ENCODE data around the gene MPG. TPM values are rescaled to one million over a fixed set of nuclear protein-coding genes. Genes with fewer than 3 reads are reported as not detected.

MPG gene
- total RNA-seq, 1 experiment from 2014 or later: 85.7 TPM

DNA sequence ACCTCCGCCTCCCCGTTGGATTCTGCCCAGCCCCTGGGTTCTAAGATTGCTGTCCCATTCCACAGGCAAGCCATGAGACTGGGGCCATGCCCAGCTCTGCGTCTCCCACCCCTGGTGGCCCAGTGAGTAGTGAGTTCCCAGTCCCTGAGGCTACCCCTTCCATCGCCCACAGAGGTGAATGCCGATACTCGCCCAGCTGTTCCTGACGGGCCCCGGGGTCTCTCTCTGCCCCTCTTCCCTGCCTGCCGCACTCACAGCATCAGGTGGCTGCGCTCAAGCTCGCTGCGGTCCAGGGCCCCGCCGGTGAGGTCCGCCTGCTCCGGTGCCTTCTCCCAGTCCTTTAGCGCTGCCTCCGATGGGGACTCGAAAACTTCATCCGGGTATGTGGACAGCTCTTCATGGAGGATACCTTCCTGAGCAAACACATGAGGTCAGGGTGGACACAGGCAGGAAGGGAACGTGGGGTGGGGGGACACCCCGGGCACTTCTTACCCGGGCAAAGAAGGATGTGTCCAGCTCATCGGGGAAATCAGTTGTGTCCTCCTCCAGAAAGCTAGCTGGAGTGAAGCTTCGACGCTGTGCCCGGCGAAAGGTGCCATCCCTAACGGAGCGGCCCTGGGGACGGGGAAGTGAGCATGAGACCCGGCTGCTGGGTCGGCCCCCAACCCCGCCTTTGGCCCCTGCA is 15.6 kb upstream of the MPG start:
- POLR2A ChIA-PET: no interaction called here
- H3K4me3 ChIP-seq (ENCODE audit: low read depth in 2 of 2, low read length in 2 of 2): no peak overlapping the region
- intact Hi-C loops (cut with micrococcal nuclease; ENCODE audit: unreplicated experiment) (no loop called here), in situ Hi-C loops (cut with HindIII; ENCODE audit: low pct_unique_long_range_greater_than_20kb, low sequenced_read_pairs) (no loop called here)
- no peaks in the 10 kb centered on the region for H3K36me3 ChIP-seq (ENCODE audit: control insufficient read depth, insufficient read depth, low read length)
- H3K27me3 ChIP-seq (ENCODE audit: control insufficient read depth, insufficient read depth, low read length): no peaks in the 10 kb centered on the region
- no peak for TF ChIP-seq TCF7L2 (IDR thresholded peaks at IDR 0.05; ENCODE audit: low read depth, low read length)
- TF ChIP-seq, protein P1, sequence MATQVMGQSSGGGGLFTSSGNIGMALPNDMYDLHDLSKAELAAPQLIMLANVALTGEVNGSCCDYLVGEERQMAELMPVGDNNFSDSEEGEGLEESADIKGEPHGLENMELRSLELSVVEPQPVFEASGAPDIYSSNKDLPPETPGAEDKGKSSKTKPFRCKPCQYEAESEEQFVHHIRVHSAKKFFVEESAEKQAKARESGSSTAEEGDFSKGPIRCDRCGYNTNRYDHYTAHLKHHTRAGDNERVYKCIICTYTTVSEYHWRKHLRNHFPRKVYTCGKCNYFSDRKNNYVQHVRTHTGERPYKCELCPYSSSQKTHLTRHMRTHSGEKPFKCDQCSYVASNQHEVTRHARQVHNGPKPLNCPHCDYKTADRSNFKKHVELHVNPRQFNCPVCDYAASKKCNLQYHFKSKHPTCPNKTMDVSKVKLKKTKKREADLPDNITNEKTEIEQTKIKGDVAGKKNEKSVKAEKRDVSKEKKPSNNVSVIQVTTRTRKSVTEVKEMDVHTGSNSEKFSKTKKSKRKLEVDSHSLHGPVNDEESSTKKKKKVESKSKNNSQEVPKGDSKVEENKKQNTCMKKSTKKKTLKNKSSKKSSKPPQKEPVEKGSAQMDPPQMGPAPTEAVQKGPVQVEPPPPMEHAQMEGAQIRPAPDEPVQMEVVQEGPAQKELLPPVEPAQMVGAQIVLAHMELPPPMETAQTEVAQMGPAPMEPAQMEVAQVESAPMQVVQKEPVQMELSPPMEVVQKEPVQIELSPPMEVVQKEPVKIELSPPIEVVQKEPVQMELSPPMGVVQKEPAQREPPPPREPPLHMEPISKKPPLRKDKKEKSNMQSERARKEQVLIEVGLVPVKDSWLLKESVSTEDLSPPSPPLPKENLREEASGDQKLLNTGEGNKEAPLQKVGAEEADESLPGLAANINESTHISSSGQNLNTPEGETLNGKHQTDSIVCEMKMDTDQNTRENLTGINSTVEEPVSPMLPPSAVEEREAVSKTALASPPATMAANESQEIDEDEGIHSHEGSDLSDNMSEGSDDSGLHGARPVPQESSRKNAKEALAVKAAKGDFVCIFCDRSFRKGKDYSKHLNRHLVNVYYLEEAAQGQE (IDR thresholded peaks at IDR 0.05; ENCODE audit: insufficient read depth in 1 of 2, low read depth in 2 of 2, low read length in 1 of 2): no peak
- no peak for TF ChIP-seq SIN3A (IDR thresholded peaks at IDR 0.05; ENCODE audit: borderline replicate concordance, insufficient read depth, low read depth, low read length)
- no peak for TF ChIP-seq POLR2AphosphoS5 (IDR thresholded peaks at IDR 0.05; ENCODE audit: low read depth, low read length)
- TF ChIP-seq, protein P2, sequence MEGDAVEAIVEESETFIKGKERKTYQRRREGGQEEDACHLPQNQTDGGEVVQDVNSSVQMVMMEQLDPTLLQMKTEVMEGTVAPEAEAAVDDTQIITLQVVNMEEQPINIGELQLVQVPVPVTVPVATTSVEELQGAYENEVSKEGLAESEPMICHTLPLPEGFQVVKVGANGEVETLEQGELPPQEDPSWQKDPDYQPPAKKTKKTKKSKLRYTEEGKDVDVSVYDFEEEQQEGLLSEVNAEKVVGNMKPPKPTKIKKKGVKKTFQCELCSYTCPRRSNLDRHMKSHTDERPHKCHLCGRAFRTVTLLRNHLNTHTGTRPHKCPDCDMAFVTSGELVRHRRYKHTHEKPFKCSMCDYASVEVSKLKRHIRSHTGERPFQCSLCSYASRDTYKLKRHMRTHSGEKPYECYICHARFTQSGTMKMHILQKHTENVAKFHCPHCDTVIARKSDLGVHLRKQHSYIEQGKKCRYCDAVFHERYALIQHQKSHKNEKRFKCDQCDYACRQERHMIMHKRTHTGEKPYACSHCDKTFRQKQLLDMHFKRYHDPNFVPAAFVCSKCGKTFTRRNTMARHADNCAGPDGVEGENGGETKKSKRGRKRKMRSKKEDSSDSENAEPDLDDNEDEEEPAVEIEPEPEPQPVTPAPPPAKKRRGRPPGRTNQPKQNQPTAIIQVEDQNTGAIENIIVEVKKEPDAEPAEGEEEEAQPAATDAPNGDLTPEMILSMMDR (IDR thresholded peaks at IDR 0.05): no peak
- H3K4me1 ChIP-seq (ENCODE audit: control insufficient read depth, insufficient read depth, low read length): peaks cover 12% of the 10 kb centered on the region
- ATAC-seq (no peak), DNase-seq (ENCODE audit: low read depth, low spot score) (no peak)
- no peaks in the 10 kb centered on the region for H3K9me3 ChIP-seq (ENCODE audit: control insufficient read depth, insufficient read depth, low read depth, low read length)
- BruUV-seq (replicated peaks): no TSS peak
- CTCF ChIA-PET: no interaction called here
- no peak overlapping the region for H3K27ac ChIP-seq (ENCODE audit: low read length)

DNA sequence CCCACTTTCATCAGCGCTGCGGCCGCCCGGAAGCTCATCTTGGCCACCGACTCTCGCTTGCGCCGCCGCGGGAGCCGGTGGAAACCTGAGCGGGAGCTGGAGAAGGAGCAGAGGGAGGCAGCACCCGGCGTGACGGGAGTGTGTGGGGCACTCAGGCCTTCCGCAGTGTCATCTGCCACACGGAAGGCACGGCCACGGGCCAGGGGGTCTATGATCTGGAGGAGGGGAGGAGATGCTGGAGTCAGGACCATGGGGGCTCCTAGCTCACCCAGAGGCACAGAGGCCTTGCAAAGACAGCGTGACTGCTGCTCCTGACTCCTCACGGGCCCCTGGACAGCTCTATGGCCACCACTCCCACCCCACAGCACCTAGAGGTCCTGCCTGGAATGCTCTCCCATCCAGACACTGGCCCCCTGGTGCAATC is 15.0 kb upstream of the MPG start:
- in situ Hi-C loops (cut with HindIII; ENCODE audit: low pct_unique_long_range_greater_than_20kb, low sequenced_read_pairs) (no loop called here), intact Hi-C loops (cut with micrococcal nuclease; ENCODE audit: unreplicated experiment) (no loop called here)
- BruUV-seq (replicated peaks): no TSS peak
- TF ChIP-seq SIN3A (IDR thresholded peaks at IDR 0.05; ENCODE audit: borderline replicate concordance, insufficient read depth, low read depth, low read length): no peak
- TF ChIP-seq, protein P1 (IDR thresholded peaks at IDR 0.05; ENCODE audit: insufficient read depth in 1 of 2, low read depth in 2 of 2, low read length in 1 of 2): no peak
- no peak for TF ChIP-seq TCF7L2 (IDR thresholded peaks at IDR 0.05; ENCODE audit: low read depth, low read length)
- TF ChIP-seq, protein P2 (IDR thresholded peaks at IDR 0.05): no peak
- TF ChIP-seq POLR2AphosphoS5 (IDR thresholded peaks at IDR 0.05; ENCODE audit: low read depth, low read length): no peak
- no peak for DNase-seq (ENCODE audit: low read depth, low spot score)
- H3K27ac ChIP-seq (ENCODE audit: low read length): no peak overlapping the region
- ChIA-PET CTCF (interaction anchor here (0.6 kb wide), 1 partner anchor 34 kb away, joined by 5 read pairs; no protein-coding TSS in a partner anchor), POLR2A (no interaction called here)
- no peak overlapping the region for H3K4me3 ChIP-seq (ENCODE audit: low read depth in 2 of 2, low read length in 2 of 2)
- H3K36me3 ChIP-seq (ENCODE audit: control insufficient read depth, insufficient read depth, low read length): no peaks in the 10 kb centered on the region
- H3K9me3 ChIP-seq (ENCODE audit: control insufficient read depth, insufficient read depth, low read depth, low read length): no peaks in the 10 kb centered on the region
- H3K4me1 ChIP-seq (ENCODE audit: control insufficient read depth, insufficient read depth, low read length): peaks cover 16% of the 10 kb centered on the region
- no peaks in the 10 kb centered on the region for H3K27me3 ChIP-seq (ENCODE audit: control insufficient read depth, insufficient read depth, low read length)
- ATAC-seq: no peak
